ENCODE results near the gene HOXB5.

The HOXB5 gene

DNA sequence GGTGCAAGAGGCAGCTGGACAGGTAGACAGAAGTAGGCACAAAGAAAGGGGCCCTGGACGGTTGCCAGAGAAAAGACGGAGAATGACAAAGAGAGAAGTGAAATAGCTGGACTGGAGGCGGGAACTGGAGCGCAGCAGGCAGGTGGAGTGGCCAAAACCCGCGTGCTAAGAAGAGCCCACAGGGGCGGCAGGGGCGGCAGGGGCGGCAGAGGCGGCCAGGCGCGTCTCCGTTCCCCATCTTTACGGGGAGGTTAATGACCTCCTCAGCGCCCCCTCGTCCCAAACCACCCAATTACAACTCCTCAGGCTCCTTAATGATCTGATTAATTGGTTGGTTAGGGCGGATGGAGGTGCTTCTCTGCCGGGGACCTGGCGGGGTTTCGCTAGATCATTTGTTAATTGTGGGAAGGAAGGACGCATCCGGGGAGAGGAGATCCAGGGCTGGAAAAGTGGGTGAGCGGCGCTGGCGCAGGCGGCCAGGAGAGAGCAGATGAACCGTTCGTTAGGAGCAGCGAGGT lies 48.0 kb upstream of the HOXB5 start:
- no peak overlapping the region for H2AFZ ChIP-seq (ENCODE audit: low read depth, low read length)
- no peaks in the 10 kb centered on the region for H4K20me1 ChIP-seq (ENCODE audit: insufficient read depth, low read length)
- peaks cover 49% of the 10 kb centered on the region for H3K27me3 ChIP-seq (ENCODE audit: insufficient read depth, low read length, poor library complexity)
- H3K9ac ChIP-seq (ENCODE audit: low read depth, low read length), result no peak overlapping the region
- ATAC-seq (ENCODE audit: insufficient read depth, low read depth) (no peak), DNase-seq (no peak)
- TF ChIP-seq, protein P1, sequence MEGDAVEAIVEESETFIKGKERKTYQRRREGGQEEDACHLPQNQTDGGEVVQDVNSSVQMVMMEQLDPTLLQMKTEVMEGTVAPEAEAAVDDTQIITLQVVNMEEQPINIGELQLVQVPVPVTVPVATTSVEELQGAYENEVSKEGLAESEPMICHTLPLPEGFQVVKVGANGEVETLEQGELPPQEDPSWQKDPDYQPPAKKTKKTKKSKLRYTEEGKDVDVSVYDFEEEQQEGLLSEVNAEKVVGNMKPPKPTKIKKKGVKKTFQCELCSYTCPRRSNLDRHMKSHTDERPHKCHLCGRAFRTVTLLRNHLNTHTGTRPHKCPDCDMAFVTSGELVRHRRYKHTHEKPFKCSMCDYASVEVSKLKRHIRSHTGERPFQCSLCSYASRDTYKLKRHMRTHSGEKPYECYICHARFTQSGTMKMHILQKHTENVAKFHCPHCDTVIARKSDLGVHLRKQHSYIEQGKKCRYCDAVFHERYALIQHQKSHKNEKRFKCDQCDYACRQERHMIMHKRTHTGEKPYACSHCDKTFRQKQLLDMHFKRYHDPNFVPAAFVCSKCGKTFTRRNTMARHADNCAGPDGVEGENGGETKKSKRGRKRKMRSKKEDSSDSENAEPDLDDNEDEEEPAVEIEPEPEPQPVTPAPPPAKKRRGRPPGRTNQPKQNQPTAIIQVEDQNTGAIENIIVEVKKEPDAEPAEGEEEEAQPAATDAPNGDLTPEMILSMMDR (IDR thresholded peaks at IDR 0.05; ENCODE audit: borderline replicate concordance, extremely low read depth, low read length, poor library complexity, severe bottlenecking), result no peak
- no peak for TF ChIP-seq EZH2 (IDR thresholded peaks at IDR 0.05; ENCODE audit: borderline replicate concordance, low read depth, low read length, severe bottlenecking)
- no peaks in the 10 kb centered on the region for H3K4me1 ChIP-seq (ENCODE audit: insufficient read depth, low read length)
- H3K9me3 ChIP-seq (ENCODE audit: insufficient read depth, low read length, severe bottlenecking), result no peaks in the 10 kb centered on the region
- no peaks in the 10 kb centered on the region for H3K36me3 ChIP-seq (ENCODE audit: insufficient read depth, low read length)
- no peaks in the 10 kb centered on the region for H3K79me2 ChIP-seq (ENCODE audit: insufficient read depth, low read length)
- H3K4me3 ChIP-seq (ENCODE audit: low read depth in 1 of 2, low read length in 2 of 2), result no peak overlapping the region
- no peak overlapping the region for H3K4me2 ChIP-seq (ENCODE audit: insufficient read depth, low read length)
- H3K27ac ChIP-seq (ENCODE audit: low read length), result no peak overlapping the region

GRCh38 chr17:48640858-48641180 lies 47.2 kb upstream of the HOXB5 start:
- no peaks in the 10 kb centered on the region for H3K4me1 ChIP-seq (ENCODE audit: insufficient read depth, low read length)
- no peak overlapping the region for H3K9ac ChIP-seq (ENCODE audit: low read depth, low read length)
- DNase-seq (no peak), ATAC-seq (ENCODE audit: insufficient read depth, low read depth) (no peak)
- H3K9me3 ChIP-seq (ENCODE audit: insufficient read depth, low read length, severe bottlenecking), result no peaks in the 10 kb centered on the region
- no peak overlapping the region for H3K27ac ChIP-seq (ENCODE audit: low read length)
- no peaks in the 10 kb centered on the region for H3K79me2 ChIP-seq (ENCODE audit: insufficient read depth, low read length)
- peaks cover 56% of the 10 kb centered on the region for H3K27me3 ChIP-seq (ENCODE audit: insufficient read depth, low read length, poor library complexity)
- no peak overlapping the region for H3K4me2 ChIP-seq (ENCODE audit: insufficient read depth, low read length)
- H3K36me3 ChIP-seq (ENCODE audit: insufficient read depth, low read length), result no peaks in the 10 kb centered on the region
- H4K20me1 ChIP-seq (ENCODE audit: insufficient read depth, low read length), result no peaks in the 10 kb centered on the region
- H3K4me3 ChIP-seq (ENCODE audit: low read depth in 1 of 2, low read length in 2 of 2), result no peak overlapping the region
- TF ChIP-seq EZH2 (IDR thresholded peaks at IDR 0.05; ENCODE audit: borderline replicate concordance, low read depth, low read length, severe bottlenecking), result no peak
- TF ChIP-seq, protein P1 (IDR thresholded peaks at IDR 0.05; ENCODE audit: borderline replicate concordance, extremely low read depth, low read length, poor library complexity, severe bottlenecking), result no peak
- no peak overlapping the region for H2AFZ ChIP-seq (ENCODE audit: low read depth, low read length)

- DNase-seq (no peak), ATAC-seq (ENCODE audit: insufficient read depth, low read depth) (no peak)
- Histone ChIP-seq H3K27ac (ENCODE audit: low read length) (no peak overlapping the region), H3K4me1 (ENCODE audit: insufficient read depth, low read length) (no peaks in the 10 kb centered on the region), H3K4me3 (ENCODE audit: low read depth in 1 of 2, low read length in 2 of 2) (no peak overlapping the region), H3K9ac (ENCODE audit: low read depth, low read length) (no peak overlapping the region), H3K9me3 (ENCODE audit: insufficient read depth, low read length, severe bottlenecking) (no peaks in the 10 kb centered on the region), H2AFZ (ENCODE audit: low read depth, low read length) (no peak overlapping the region), H3K27me3 (ENCODE audit: insufficient read depth, low read length, poor library complexity) (peaks cover 57% of the 10 kb centered on the region), H3K36me3 (ENCODE audit: insufficient read depth, low read length) (no peaks in the 10 kb centered on the region), H3K4me2 (ENCODE audit: insufficient read depth, low read length) (no peak overlapping the region), H3K79me2 (ENCODE audit: insufficient read depth, low read length) (no peaks in the 10 kb centered on the region), H4K20me1 (ENCODE audit: insufficient read depth, low read length) (no peaks in the 10 kb centered on the region)
- TF ChIP-seq, protein P1 (IDR thresholded peaks at IDR 0.05; ENCODE audit: borderline replicate concordance, extremely low read depth, low read length, poor library complexity, severe bottlenecking), result no peak
These were observed 46.6 kb upstream of the HOXB5 start for GRCh38 chr17:48639982-48640857.

Data from DND-41 (cell line).